ENCODE data around the gene NTF4. TPM values are rescaled to one million over a fixed set of nuclear protein-coding genes. Genes with fewer than 3 reads are reported as not detected.

Gene NTF4
- total and polyA plus RNA-seq, 2 experiments from 2014 or later, result 0.94 to 2.7 TPM

- TF ChIP-seq REST (IDR thresholded peaks at IDR 0.05; ENCODE audit: unreplicated experiment) (no peak), ZNF114 (CRISPR knock-in tag; IDR thresholded peaks at IDR 0.05) (no peak), CTCF (conservative IDR thresholded peaks at IDR 0.05; ENCODE audit: low read depth in 2 of 2) (no peak), EZH2phosphoT487 (IDR thresholded peaks at IDR 0.05; ENCODE audit: unreplicated experiment) (no peak), ZNF462 (CRISPR knock-in tag; IDR thresholded peaks at IDR 0.05) (no peak)
Measured at GRCh38 chr19:49014123-49014869, 50.3 kb downstream of the NTF4 start (continued).
